ENCODE measurements around the gene HMGB2. TPM values are rescaled to one million over a fixed set of nuclear protein-coding genes. Genes with fewer than 3 reads are reported as not detected.

Gene HMGB2
- total RNA-seq, 6 experiments from 2014 or later = 53.0 to 130 (median 117) TPM

- peaks cover 4% of the 10 kb centered on the region for H3K27me3 Mint-ChIP-seq (ENCODE audit: insufficient read depth)
- H3K4me1 Mint-ChIP-seq (ENCODE audit: low read depth) = peaks cover 51% of the 10 kb centered on the region
Observed at GRCh38 chr4:173334891-173335752, 964 bp upstream of the HMGB2 start.

GRCh38 chr4:173333658-173334084 is 487 bp downstream of the HMGB2 start:
- peaks cover 36% of the 10 kb centered on the region for H3K36me3 Mint-ChIP-seq (ENCODE audit: low read depth)
- TF ChIP-seq, protein P1, sequence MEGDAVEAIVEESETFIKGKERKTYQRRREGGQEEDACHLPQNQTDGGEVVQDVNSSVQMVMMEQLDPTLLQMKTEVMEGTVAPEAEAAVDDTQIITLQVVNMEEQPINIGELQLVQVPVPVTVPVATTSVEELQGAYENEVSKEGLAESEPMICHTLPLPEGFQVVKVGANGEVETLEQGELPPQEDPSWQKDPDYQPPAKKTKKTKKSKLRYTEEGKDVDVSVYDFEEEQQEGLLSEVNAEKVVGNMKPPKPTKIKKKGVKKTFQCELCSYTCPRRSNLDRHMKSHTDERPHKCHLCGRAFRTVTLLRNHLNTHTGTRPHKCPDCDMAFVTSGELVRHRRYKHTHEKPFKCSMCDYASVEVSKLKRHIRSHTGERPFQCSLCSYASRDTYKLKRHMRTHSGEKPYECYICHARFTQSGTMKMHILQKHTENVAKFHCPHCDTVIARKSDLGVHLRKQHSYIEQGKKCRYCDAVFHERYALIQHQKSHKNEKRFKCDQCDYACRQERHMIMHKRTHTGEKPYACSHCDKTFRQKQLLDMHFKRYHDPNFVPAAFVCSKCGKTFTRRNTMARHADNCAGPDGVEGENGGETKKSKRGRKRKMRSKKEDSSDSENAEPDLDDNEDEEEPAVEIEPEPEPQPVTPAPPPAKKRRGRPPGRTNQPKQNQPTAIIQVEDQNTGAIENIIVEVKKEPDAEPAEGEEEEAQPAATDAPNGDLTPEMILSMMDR (IDR thresholded peaks at IDR 0.05) = no peak
- peak overlapping the region; percentile 100 for H3K27ac Mint-ChIP-seq

More at GRCh38 chr4:173334891-173335752, 964 bp upstream of the HMGB2 start:
- TF ChIP-seq, protein P1 (IDR thresholded peaks at IDR 0.05) = no peak
- DNase-seq = peak; percentile 66
- peak overlapping the region; percentile 100 for H3K27ac Mint-ChIP-seq
- no peaks in the 10 kb centered on the region for H3K9me3 Mint-ChIP-seq
- peak overlapping the region; percentile 93 for H3K4me3 Mint-ChIP-seq
- H3K36me3 Mint-ChIP-seq (ENCODE audit: low read depth) = peaks cover 31% of the 10 kb centered on the region

GRCh38 chr4:173332963-173333657 is 1.0 kb downstream of the HMGB2 start:
- H3K4me3 Mint-ChIP-seq = peak overlapping the region; percentile 93
- H3K36me3 Mint-ChIP-seq (ENCODE audit: low read depth) = peaks cover 36% of the 10 kb centered on the region
- H3K4me1 Mint-ChIP-seq (ENCODE audit: low read depth) = peaks cover 61% of the 10 kb centered on the region
- TF ChIP-seq, protein P1 (IDR thresholded peaks at IDR 0.05) = no peak
- H3K27me3 Mint-ChIP-seq (ENCODE audit: insufficient read depth) = peaks cover 4% of the 10 kb centered on the region
- no peaks in the 10 kb centered on the region for H3K9me3 Mint-ChIP-seq
- H3K27ac Mint-ChIP-seq = peak overlapping the region; percentile 92
- DNase-seq = no peak

More at GRCh38 chr4:173333658-173334084, 487 bp downstream of the HMGB2 start:
- peak; percentile 8 for DNase-seq
- peaks cover 4% of the 10 kb centered on the region for H3K27me3 Mint-ChIP-seq (ENCODE audit: insufficient read depth)
- no peaks in the 10 kb centered on the region for H3K9me3 Mint-ChIP-seq
- peak overlapping the region; percentile 93 for H3K4me3 Mint-ChIP-seq
- H3K4me1 Mint-ChIP-seq (ENCODE audit: low read depth) = peaks cover 61% of the 10 kb centered on the region

DNA sequence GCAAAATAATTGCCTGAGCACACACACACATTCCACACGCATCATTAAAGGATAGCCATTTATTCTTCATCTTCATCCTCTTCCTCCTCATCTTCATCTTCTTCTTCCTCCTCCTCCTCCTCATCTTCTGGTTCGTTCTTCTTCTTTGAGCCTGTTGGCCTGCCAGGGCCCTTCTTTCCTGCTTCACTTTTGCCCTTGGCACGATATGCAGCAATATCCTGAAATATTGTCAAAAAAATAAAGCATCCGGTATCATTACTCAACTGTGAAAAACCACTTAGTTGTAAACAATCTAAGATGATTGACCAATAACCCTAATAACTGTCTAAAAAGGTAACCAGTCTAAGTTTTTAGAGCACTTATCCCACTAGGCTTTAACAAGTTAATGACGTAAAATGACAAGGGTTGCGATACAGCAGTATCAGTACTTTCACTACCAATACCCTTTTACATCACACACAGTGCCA is 2.1 kb downstream of the HMGB2 start:
- H3K27me3 Mint-ChIP-seq (ENCODE audit: insufficient read depth) = peaks cover 4% of the 10 kb centered on the region
- H3K4me1 Mint-ChIP-seq (ENCODE audit: low read depth) = peaks cover 51% of the 10 kb centered on the region
- no peak for DNase-seq
- H3K4me3 Mint-ChIP-seq = peak overlapping the region; percentile 93
- H3K9me3 Mint-ChIP-seq = no peaks in the 10 kb centered on the region
- H3K36me3 Mint-ChIP-seq (ENCODE audit: low read depth) = peaks cover 36% of the 10 kb centered on the region
- H3K27ac Mint-ChIP-seq = peak overlapping the region; percentile 92
- TF ChIP-seq, protein P1 (IDR thresholded peaks at IDR 0.05) = no peak

DNA sequence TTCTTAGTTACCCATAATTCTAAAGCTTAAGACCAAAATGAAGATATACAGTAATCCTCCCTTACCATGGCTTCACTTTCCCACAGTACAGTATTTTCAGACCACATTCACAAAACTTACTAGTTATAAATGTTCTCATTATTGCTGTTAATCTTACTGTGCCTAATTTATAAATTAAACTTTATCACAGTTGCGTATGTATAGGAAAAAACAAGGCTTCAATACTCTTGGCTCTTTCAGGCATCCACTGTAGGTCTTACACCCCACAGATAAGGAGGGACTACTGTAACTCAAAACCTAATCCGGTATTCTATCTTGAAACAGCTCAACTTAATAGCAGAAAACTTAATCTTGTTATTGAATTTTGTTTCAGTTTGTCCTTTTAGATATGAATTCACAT is 3.6 kb downstream of the HMGB2 start:
- Mint-ChIP-seq H3K9me3 (no peaks in the 10 kb centered on the region), H3K4me3 (peak overlapping the region; percentile 63; the same call in 1 of the 2 replicates), H3K27ac (peak overlapping the region; percentile 24; the same call in 1 of the 2 replicates), H3K36me3 (ENCODE audit: low read depth) (peaks cover 36% of the 10 kb centered on the region), H3K27me3 (ENCODE audit: insufficient read depth) (peaks cover 4% of the 10 kb centered on the region), H3K4me1 (ENCODE audit: low read depth) (peaks cover 39% of the 10 kb centered on the region)
- DNase-seq = no peak
- TF ChIP-seq, protein P1 (IDR thresholded peaks at IDR 0.05) = no peak

Data from HFFc6 (cell line).